GM18508 (cell line): Measurements from ENCODE around the gene SEMA3G.

ENCODE experiments used
- ATAC-seq: cut with Tn5 transposase; IDR thresholded peaks from one replicate; pipeline ENCODE4 v1.9.1; 2021; ENCODE audit warnings: moderate number of reproducible peaks; ENCODE audit not compliant: insufficient read depth, unreplicated experiment

The SEMA3G gene

DNA sequence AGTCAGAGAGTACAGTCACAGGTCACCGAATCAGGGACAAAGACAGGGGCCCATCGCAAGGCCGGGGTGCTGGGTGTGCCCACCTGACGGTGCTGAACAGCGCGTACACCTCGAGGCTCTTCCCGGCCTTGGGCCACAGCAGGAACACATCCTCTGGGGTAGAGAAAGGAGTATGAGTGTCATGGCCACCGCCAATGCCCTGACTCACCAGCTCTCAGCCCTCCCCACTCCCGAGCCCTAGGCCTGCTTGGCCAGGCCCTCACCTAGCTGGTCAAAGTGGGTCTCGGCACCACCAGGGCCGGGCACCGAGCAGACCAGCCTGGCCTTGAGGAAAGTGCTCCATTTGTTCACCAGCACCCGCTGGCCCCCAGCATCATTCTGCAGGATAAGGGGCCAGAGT is 4.2 kb downstream of the SEMA3G start:
- no peak for ATAC-seq

DNA sequence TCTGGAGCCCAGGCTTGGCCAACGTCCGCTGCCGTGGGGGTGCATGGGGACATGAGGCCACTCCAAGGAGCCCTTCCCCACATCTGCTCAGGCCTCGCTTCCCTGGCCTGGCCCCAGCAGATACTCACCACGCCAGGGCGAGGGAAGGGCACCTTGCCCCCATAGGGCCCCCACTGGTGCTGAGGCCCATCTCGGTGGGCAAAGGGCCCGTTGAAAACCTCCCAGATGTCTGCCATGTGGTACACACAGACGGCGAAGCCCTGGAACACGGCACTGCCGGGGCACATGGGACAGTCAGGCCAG is 4.7 kb downstream of the SEMA3G start:
- ATAC-seq: no peak

DNA sequence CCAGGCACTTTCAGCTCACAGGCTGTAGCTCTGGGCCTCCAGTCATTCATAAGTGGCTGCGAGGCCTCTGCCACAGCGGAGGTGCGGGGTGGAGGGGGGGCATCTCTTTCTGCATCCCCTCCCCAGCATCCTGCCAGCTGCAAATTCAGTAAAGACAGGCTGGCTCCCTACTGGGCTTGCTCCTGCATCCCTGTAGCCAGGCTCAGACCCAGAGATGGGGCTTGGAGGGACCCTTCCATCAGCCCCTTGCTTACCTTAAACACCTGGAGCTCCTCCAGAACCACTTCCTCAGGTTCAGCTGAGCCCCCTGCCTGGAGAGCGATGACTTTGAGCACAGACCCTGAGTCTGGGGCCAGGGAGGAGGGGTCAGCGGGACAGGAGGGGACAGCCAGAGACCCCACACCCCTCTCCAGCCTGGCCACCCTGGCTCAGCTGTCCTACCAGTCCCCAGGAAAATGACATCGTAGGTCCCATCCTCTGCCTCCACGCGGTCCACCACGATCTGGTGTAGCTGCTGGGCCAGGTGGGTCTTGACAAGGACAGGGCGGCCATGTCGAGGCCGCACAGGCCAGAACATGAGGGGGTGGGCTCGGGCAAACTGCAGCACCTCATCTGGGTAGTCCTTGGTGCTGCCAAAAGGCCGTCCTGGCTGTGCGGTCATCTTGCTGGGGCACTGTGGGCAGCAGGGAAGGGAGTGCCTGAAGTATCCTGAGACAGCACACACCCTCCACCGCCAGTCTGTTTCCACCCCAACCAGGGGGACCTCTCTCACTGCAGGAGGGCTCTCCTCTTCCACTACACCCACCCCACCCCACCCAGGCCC is 5.3 kb downstream of the SEMA3G start:
- ATAC-seq: no peak

DNA sequence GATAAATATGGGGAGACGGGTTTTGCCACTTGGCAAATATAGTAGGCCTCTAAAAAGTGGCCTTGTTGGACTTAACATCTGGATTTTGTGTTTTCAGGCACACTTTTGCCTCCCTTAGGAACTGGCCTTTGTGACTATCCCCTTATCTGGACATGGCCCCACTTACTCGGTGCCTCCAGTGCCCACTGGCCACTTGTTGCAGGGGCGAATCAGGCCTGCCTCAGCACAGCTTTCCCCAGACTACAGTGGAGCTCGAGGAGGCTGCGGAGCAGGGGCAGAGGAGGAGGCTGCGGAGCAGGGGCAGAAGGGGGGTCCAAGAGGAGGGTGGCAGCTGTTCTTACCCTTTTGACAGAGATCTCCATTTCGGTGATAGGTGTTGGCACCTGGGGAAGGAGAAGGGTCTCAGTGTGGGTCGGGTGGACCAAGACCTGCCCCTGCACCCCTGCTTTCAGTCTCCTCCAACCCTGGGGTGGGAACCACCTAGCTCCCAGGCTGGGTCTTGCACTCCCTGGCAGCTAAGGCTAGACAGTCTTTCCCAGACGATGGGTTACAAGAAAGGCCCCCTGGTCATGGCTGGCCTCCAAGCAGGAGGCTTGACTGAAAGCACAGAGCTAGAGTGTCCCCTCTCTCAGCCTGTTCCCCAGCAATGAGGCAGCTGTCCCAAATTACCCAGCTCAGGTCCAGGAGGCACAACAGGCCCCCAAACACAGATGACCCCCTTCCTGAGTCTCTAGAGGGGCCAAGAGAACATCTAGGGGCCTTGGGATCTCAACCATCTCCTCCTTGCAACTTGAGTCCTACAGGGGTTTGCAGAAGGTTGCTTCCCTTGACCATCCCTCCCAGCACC is 6.1 kb downstream of the SEMA3G start:
- ATAC-seq: no peak

DNA sequence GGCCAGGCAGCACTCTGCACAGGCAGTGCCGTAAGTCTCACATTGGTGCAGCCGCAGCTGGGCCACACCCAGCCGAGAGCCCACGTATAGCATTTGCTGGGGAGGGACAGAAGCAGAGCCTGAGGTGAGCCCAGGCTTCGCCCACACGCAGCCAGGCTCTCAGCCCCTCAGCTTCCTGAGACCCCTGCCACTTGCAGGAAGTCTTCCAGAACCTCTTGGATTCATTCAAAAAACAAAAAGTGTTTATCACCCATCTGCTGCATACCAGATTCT is 6.9 kb downstream of the SEMA3G start:
- ATAC-seq: no peak

DNA sequence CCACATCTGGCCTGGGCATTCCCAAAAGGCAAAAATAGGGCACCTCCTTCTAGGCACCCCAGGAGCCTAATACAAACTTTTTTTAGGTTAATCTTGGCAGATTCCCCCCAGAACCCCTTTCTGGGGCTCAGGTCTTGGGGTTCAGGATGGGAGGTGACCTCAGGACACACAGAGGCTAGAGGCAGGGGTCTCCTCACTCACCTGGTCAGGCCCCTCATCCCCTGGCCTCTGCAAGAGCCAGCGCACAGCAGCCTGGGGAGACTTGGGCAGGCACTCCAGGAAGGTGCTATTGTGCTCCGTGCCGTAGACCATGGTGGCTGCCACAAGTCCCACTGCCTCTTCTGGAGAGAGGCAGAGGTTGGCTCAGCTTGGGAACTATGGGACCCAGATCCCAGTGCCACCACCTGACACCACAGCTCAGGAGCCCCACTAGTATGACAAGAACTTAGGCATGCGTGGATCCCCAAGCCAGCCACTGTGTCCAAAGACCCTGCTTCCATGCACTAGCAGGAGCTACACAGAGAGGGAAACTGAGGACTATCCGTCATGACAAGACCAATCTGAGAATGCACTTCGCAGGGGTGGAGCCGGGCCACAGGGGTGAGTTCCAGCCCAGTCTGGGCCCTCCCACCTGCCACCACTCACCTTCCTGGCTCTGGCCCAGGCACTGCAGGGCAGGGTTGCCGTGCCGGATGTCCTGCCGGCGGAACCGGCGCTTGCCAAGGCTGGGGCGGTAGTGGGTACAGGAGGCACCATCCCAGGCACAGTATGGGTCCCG is 7.4 kb downstream of the SEMA3G start:
- ATAC-seq: no peak

DNA sequence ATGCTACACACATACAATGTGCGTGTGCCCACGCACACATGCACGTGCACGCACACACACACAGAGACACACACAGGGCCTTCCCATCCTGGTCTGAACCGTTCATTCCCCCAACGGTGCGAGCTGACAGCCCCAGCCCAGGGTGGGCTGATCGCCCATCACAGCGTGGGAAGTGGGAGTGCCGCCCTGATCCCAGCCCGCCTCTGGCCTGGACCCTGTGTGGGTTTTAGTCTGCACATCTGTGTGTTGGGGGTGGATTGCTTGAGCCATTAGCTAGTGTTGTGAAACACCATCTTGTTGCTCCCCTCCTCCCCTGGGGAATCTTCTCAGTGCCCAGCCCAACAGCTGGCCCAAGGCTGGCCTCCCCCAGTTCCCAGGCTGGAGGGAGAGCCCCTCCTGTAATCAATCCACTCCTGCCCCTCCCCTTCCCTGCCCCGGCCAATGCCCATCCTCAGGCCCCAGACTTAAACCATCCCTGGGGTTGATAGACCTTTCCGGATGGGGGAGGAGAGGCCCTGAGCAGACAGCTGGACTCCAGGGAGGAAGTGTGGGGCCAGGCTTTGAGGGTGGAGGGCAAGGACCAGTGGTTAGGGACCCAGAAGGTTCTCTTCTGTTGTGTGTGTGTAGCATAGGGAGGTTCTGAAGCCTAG is 8.3 kb downstream of the SEMA3G start:
- no peak for ATAC-seq

DNA sequence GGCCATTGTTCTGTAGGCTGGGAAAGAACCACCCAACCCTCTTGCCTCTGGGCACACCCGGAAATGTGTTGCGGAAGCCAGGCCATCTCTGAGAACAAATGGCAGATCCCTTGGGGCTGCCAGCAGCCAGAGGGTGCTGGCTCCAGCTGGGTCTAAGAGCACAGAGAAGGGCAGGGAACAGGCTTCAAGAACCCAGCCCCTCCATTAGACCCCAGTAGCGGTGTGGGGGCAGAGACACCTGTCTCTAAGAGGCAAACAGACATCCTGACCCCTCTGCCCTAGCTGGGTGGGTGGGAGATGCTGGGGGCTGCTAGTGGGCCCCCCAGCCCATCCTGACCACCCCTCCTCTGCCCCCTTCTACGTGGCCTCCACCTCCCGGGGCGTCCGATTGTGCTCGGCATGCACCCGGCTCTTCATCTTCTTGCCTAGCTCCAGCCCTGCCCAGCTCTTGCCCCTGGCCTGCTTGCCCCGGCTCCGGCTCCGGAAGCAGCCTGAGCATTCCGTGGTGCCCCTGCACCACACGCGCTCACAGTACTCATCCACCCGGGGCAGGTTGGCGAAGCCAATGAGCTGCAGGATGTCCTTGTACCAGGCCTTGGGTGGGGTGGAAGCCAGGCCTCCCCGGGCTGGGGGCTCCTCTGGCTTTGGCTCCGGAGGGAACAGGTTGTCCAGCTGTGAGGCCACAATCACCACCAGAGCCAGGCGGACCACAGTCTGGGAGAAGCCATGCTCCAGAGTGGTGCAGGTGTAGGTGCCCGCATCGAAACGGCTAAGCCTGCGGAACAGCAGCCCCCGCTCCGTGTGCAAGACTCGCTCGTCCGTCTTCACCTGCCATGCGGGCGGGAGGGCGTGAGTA is 9.4 kb downstream of the SEMA3G start:
- ATAC-seq: no peak

DNA sequence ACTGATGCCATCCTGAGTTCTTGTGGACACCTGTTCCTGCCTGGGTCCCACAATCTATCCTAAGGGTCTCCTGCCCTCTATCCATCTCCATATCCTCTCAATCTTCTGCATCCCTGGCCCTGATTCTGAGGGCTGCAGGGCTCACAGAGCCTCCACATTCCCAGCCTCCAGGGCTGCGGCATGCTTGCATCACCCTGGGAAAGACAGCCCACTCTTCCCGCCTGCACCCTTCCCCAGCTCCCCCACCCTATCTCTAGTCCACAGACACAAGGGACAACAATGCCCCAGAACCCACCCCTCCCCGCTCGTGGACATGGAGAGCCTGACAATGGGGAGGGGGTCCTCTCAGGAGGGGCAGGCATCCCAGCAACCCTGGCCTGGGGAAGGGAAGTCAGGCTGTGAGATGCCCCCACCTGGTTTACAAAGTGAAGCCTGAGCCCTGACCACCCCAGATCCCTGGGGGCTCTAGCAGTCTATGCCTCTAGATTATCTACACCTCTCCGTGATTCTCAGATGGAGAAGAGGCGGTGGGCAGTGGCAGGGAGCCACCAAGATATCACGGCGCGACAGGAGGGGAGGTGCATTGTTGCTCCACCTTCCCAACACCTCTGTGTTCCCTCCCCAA is 10.3 kb downstream of the SEMA3G start:
- ATAC-seq: no peak

DNA sequence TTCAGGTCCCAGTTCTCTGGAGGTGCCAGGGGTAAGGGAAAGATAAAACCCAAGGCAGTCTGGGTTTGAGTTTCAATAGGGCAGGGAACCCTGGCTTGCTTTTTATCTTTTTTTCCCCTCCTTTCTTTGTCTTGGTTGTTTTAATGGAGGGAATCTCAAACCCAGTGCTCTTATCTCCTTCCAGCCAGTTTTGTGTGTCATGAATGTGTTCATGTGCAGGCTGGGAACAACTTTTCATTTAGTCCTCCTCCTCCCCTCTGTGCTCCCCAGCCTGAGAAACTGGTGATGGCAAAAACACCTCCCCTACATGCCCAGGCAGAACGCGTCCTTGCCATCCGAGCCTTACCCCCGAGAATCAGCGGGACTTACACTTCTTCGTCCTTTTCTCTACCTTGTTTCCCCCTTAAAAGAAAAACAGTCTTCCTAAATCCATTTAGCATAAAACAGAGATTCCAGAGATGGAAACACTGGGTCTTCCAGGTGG is 10.9 kb downstream of the SEMA3G start:
- no peak for ATAC-seq

DNA sequence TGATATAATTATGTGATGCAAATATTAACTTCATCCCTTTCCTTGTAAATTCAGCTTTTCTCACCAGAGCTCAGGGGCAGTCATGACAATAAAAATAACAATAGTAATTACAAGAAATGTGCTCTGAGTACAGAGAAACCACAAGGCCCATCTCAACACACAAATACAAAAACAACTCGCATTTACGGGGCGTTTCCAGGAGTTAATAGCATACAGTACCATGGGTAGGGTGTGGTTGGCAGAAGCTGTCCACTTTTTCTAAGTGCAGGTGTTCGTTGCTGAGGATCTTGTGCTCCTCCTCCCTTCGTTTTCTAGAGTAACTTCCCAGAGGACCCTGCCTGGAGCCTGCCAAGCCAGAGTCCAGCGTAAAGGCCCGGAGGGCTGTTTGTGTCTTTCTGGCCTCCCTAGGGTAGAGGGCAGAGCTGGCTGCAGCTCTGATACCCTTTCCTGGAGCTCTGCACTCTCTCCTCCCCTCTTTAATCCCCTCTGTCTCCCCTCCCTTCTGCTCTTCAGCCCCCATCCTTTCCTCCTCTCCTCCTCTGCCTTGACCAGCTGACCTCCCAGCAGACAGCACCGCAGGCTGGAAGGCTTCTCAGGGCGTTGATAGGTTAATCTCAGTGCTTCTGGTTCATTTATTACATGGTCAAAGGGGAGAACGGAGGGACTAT is 11.4 kb downstream of the SEMA3G start:
- ATAC-seq: no peak

DNA sequence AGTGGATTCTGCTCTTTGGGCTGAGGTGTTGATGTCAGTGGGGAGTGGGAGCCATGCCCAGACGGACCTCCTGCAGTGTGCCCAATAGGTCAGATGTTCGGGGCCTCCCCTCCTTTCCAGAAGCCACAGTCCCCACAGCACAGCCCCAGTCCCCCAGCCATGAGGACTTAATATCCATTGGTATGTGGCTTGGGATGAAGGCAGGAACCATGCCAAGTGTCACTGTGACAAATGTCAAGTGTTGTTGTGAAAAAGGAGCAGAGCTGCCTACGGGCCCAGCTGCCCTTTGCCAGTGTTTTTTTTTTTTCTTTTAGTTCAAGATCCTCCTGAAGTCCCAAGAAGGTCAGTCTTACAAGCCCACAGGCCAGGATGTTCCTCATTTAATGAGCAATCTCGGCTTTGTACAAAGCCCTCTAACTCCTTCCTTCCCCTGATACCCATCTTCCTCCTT is 12.2 kb downstream of the SEMA3G start:
- ATAC-seq: no peak

DNA sequence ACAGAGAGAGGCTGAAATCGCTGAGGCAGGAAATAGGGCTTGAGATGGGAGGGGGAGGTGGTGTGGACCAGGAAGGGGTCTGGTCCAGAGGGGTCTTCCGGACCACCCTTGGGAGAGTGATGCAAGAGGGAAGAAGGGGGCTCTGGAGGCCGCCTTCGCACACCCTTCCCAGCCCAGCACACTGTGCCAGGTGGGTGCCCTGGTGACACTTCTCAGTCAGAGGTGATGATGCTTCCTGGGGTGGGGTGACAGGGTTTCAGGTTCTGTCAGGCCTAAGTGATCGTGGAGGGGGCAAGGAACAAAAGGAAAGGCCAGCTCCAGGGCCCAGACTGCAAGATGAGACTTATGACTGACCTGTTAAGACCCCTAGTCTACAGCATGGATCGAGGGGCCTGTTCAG is 12.7 kb downstream of the SEMA3G start:
- ATAC-seq: no peak

DNA sequence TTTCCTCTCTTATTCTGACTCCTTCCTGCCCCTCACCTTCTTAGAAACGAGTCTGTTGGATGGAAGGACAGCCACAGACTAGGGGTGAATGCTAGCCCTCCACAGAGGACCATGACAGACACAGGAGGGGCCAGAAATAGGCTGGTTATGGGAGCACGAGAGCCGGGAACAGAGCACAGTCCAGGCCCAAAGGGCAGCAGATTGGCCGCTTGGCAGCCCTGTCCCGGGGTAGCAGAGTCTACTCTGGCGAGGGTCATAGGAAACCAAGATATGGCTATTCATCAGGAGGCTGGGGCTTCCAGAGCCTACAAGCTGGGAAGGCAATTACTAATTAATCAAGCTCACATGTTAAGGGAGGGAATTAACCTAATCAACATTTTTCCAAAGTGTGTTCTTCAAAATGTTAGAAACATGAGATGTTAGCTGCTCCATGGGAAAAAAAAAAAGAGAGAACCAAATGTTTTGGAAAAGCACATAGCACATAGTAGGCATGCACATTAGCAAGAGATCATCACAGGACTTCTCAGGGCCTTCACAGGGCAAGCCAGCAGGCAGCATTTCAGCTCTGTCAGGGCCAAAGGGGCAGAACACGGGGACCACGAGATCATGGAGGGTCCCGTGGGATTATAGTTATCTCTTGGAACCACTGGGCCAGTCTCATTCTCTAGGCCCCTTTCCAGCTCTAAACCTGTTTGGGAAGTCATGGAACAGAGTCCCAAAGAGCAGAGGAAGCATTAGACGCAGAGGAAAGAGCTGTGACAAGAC is 13.3 kb downstream of the SEMA3G start:
- ATAC-seq: no peak

DNA sequence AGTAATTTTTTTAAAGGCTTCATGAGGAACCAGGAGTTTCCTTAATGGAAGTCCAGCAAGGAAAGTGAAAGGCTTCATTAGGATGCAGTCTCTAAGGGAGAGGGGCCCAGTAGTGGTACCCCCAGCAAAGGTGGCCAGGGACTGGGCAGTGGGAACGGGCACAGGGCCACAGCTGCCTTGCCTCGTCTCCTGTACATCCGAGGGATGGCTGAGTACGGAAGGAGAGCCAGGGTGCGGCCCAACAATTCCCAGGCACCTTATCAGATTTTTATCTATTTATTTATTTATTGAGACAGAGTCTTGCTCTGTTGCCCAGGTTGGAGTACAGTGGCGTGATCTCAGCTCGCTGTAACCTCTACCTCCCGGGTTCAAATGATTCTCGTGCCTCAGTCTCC is 14.5 kb downstream of the SEMA3G start:
- ATAC-seq: no peak

DNA sequence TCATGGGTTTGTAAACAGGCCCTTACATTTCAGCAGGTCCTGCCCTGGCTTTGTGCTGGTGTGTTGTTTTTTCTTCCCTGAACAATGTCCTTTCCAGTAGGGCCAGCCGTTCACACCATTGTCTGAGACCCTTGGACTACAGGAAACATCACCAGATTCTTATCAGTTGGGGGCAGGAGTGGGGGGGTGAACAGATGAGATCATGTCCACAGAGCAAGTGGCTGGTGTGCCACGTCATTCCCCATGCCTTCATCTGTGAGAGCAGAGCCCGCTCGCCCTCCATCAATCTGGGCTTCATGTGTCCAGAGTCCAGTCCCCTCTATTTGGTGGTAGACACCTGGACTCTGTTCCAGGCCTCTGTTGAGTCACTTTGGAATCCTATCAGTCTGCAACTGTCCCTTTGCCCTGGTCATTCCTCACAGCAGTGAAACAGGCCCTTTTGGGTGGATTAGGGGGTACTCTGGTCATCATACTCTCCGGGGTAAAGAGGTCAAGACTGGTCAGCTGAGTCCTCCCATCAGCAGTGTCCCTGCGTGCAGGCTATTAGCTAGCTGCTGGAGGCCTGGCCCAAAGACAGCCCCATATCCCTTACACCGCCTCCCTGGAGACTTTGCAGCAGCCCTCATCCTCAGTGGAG is 15.0 kb downstream of the SEMA3G start:
- no peak for ATAC-seq

DNA sequence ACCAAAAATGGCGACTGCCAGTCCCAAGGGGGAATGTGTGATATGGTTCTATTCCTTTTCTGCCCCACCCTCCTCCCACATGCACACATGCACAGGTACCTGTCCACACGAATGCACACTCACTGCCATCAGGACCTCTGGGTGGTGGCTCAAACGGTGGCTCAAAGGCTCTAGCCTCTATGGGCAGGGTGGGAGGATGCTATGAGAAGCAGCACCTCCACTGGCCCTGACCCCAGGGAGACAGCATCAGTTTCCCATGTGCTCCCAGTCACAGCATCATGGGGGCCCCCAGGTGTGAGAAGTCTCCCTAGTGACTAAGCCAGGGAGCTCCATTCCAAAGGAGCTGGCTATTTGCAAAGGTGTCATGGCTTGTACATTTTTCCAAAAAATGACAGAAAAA is 15.9 kb downstream of the SEMA3G start:
- no peak for ATAC-seq
